ENCODE measurements around the gene WNT10A.

The WNT10A gene

DNA sequence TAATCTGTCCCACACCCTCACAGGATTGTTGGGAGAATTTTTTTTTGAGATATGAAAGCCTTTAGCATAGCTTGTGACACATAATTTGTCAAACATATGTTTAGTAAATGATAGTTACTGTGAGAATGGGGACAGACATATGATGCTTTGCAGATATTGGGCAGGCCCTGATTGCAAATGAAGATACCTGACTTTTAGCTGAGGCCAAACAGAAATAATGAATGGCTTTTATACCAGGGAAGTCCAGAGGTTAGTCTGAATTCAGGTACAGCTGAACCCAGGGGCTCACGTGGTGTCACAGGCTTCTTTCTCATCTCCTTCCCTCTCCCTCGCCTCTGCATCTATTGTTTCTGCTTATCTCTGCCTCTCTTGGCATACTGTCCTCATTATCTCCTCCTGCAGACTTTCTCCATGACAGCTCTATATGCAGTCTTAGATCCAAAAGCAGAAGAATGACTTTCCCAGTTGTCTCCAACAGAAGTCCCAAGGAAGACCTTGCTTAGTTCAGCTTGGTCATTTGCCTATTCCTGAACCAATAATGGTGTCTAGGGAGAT lies 4.9 kb upstream of the WNT10A start:
- WGBS (ENCODE audit: extremely low coverage, insufficient coverage, insufficient read length): no CpG with 5 or more reads among the region's 2 CpGs
- H3K4me2 ChIP-seq (ENCODE audit: low read length): no peak overlapping the region
- H4K91ac ChIP-seq (ENCODE audit: low read depth, low read length): no peak overlapping the region
- H3K14ac ChIP-seq (ENCODE audit: low read length): no peak overlapping the region
- H2AK5ac ChIP-seq (ENCODE audit: low read length): no peak overlapping the region
- H3K79me1 ChIP-seq (ENCODE audit: low read length): no peaks in the 10 kb centered on the region
- H3K27me3 ChIP-seq (ENCODE audit: insufficient read depth, low read length): peaks cover 15% of the 10 kb centered on the region
- no peak overlapping the region for H3K23ac ChIP-seq (ENCODE audit: low read length)
- H4K12ac ChIP-seq (ENCODE audit: low read depth, low read length): no peak overlapping the region
- H3K4ac ChIP-seq (ENCODE audit: low read depth, low read length): no peak overlapping the region
- peaks cover 38 to 39% of the 10 kb centered on the region in 2 experiments for H3K4me1 ChIP-seq (ENCODE audit: control insufficient read depth in 1 of 2, insufficient read depth in 2 of 2, low read length in 2 of 2)
- no peaks in the 10 kb centered on the region for H3K79me2 ChIP-seq (ENCODE audit: control insufficient read depth, insufficient read depth, low read length, poor library complexity)
- no peak overlapping the region for H3K27ac ChIP-seq (ENCODE audit: low read depth, low read length)
- H2AFZ ChIP-seq (ENCODE audit: insufficient read depth, low read length, poor library complexity): no peak overlapping the region
- no peak overlapping the region for H2BK12ac ChIP-seq (ENCODE audit: low read length)
- H3K9me3 ChIP-seq (ENCODE audit: insufficient read depth, low read depth, low read length): peaks cover 6% of the 10 kb centered on the region
- no peak overlapping the region for H3K4me3 ChIP-seq (ENCODE audit: low read depth, low read length)
- DNase-seq: no peak
- no peak overlapping the region for H2BK120ac ChIP-seq (ENCODE audit: insufficient read depth, low read length, poor library complexity)
- no peak overlapping the region for H3K18ac ChIP-seq (ENCODE audit: low read length)
- H3K36me3 ChIP-seq (ENCODE audit: control insufficient read depth in 1 of 2, insufficient read depth in 2 of 2, low read length in 2 of 2): peaks cover 18 to 19% of the 10 kb centered on the region in 2 experiments
- no peak overlapping the region for H2BK5ac ChIP-seq (ENCODE audit: low read depth, low read length, poor library complexity)
- H3K9ac ChIP-seq (ENCODE audit: low read length): no peak overlapping the region
- H4K8ac ChIP-seq (ENCODE audit: low read depth, low read length): no peak overlapping the region

DNA sequence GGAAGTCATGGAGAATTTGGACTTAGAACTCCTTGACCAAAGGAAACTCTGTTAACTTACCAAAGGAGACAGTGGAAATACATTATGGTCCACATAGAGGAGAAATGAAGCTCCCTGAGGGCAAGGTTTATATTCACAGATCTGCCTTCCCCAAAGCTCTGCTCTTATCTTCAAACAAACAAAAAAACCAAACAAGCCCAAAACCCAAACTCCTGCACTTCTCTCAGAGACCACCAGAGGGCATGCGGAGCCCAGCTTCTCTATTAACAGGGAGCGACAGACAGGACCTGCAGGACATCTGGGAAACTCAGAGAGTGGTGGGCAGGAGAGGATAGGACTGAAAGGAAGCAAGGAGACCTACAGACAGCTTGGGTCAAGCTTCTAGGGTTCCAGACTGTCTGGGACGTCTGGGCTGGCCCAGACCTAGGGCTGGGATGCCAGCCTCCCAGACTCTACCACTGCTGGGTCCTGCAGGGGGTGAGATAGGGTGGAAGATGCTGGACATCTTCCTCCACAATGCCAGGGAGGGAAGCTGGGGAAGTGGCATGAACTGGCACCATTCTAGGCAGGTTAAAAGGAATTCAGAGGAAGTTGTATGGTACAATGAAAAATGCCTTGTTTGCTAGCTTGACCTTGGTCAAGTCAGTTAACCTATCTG lies 4.0 kb upstream of the WNT10A start:
- Histone ChIP-seq H4K12ac (ENCODE audit: low read depth, low read length) (no peak overlapping the region), H4K8ac (ENCODE audit: low read depth, low read length) (no peak overlapping the region), H3K23ac (ENCODE audit: low read length) (no peak overlapping the region), H3K4me3 (ENCODE audit: low read depth, low read length) (no peak overlapping the region), H2AK5ac (ENCODE audit: low read length) (no peak overlapping the region), H2BK12ac (ENCODE audit: low read length) (no peak overlapping the region), H3K27ac (ENCODE audit: low read depth, low read length) (no peak overlapping the region), H2BK5ac (ENCODE audit: low read depth, low read length, poor library complexity) (no peak overlapping the region), H3K79me1 (ENCODE audit: low read length) (no peaks in the 10 kb centered on the region), H3K79me2 (ENCODE audit: control insufficient read depth, insufficient read depth, low read length, poor library complexity) (no peaks in the 10 kb centered on the region), H2AFZ (ENCODE audit: insufficient read depth, low read length, poor library complexity) (no peak overlapping the region), H3K14ac (ENCODE audit: low read length) (no peak overlapping the region), H4K91ac (ENCODE audit: low read depth, low read length) (no peak overlapping the region), H3K9me3 (ENCODE audit: insufficient read depth, low read depth, low read length) (peaks cover 9% of the 10 kb centered on the region), H3K9ac (ENCODE audit: low read length) (no peak overlapping the region), H2BK120ac (ENCODE audit: insufficient read depth, low read length, poor library complexity) (no peak overlapping the region), H3K4ac (ENCODE audit: low read depth, low read length) (no peak overlapping the region), H3K4me1 (ENCODE audit: control insufficient read depth in 1 of 2, insufficient read depth in 2 of 2, low read length in 2 of 2) (peaks cover 36 to 37% of the 10 kb centered on the region in 2 experiments), H3K18ac (ENCODE audit: low read length) (no peak overlapping the region), H3K36me3 (ENCODE audit: control insufficient read depth in 1 of 2, insufficient read depth in 2 of 2, low read length in 2 of 2) (peaks cover 14 to 16% of the 10 kb centered on the region in 2 experiments), H3K27me3 (ENCODE audit: insufficient read depth, low read length) (peaks cover 24% of the 10 kb centered on the region), H3K4me2 (ENCODE audit: low read length) (no peak overlapping the region)
- DNase-seq: peak; percentile 64 to 87
- WGBS (ENCODE audit: extremely low coverage, insufficient coverage, insufficient read length): no CpG with 5 or more reads among the region's 3 CpGs

DNA sequence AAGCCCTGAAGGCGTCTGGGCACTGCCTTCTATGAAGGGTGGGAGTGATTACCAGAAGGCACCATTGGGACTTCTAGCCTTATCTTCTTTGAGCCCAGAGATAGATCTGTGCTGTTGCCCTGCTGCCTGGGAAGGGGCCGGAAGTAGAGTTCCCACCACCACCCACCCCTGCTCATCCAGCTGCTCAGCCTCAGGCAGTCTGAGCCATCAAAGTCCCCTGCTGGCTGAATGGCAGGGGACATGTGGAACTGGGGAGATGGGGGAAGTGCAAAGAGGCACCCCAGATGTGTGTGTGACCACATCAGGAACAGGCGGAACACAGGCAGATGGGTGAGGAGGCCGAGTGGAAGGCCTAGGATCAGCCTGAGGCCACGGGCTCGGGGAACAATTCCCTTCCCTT lies 3.3 kb upstream of the WNT10A start:
- Histone ChIP-seq H3K79me1 (ENCODE audit: low read length) (no peaks in the 10 kb centered on the region), H2BK5ac (ENCODE audit: low read depth, low read length, poor library complexity) (no peak overlapping the region), H3K4me2 (ENCODE audit: low read length) (no peak overlapping the region), H4K12ac (ENCODE audit: low read depth, low read length) (no peak overlapping the region), H3K4ac (ENCODE audit: low read depth, low read length) (no peak overlapping the region), H4K8ac (ENCODE audit: low read depth, low read length) (no peak overlapping the region), H2BK120ac (ENCODE audit: insufficient read depth, low read length, poor library complexity) (no peak overlapping the region), H3K79me2 (ENCODE audit: control insufficient read depth, insufficient read depth, low read length, poor library complexity) (no peaks in the 10 kb centered on the region), H3K4me3 (ENCODE audit: low read depth, low read length) (no peak overlapping the region), H2BK12ac (ENCODE audit: low read length) (no peak overlapping the region), H3K27ac (ENCODE audit: low read depth, low read length) (no peak overlapping the region), H3K18ac (ENCODE audit: low read length) (no peak overlapping the region), H3K36me3 (ENCODE audit: control insufficient read depth in 1 of 2, insufficient read depth in 2 of 2, low read length in 2 of 2) (peaks cover 12 to 13% of the 10 kb centered on the region in 2 experiments), H3K27me3 (ENCODE audit: insufficient read depth, low read length) (peaks cover 31% of the 10 kb centered on the region), H4K91ac (ENCODE audit: low read depth, low read length) (peak overlapping the region; percentile 4), H3K9ac (ENCODE audit: low read length) (no peak overlapping the region), H2AFZ (ENCODE audit: insufficient read depth, low read length, poor library complexity) (no peak overlapping the region), H3K4me1 (ENCODE audit: control insufficient read depth in 1 of 2, insufficient read depth in 2 of 2, low read length in 2 of 2) (peaks cover 31 to 32% of the 10 kb centered on the region in 2 experiments), H3K23ac (ENCODE audit: low read length) (no peak overlapping the region), H2AK5ac (ENCODE audit: low read length) (peak overlapping the region; percentile 18), H3K9me3 (ENCODE audit: insufficient read depth, low read depth, low read length) (peaks cover 9% of the 10 kb centered on the region), H3K14ac (ENCODE audit: low read length) (no peak overlapping the region)
- DNase-seq: no peak
- WGBS (ENCODE audit: extremely low coverage, insufficient coverage, insufficient read length): no CpG with 5 or more reads among the region's 6 CpGs

DNA sequence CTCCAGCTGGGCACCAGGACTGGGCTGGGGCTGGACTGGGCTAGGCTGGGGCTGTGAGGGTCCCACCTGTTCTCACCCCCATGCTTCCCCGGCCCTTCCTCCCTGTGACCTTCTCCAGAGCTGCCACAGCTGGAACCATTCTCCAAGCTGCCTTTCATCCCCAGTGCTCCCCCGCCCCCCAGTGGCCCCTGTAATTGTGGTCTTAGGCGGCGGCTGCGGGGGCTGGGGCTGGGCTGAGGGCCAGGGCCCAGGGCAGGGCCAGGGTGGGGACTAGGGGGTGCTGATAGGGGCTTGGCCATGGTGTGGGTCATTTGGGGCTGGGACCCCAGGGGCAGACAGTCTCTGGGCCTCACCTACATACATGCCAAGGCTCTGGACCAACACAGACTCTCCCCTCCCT lies 2.8 kb upstream of the WNT10A start:
- H2AFZ ChIP-seq (ENCODE audit: insufficient read depth, low read length, poor library complexity): no peak overlapping the region
- H3K79me1 ChIP-seq (ENCODE audit: low read length): no peaks in the 10 kb centered on the region
- H3K18ac ChIP-seq (ENCODE audit: low read length): no peak overlapping the region
- no peak overlapping the region for H3K14ac ChIP-seq (ENCODE audit: low read length)
- no peak overlapping the region for H3K4me2 ChIP-seq (ENCODE audit: low read length)
- no CpG with 5 or more reads among the region's 5 CpGs for WGBS (ENCODE audit: extremely low coverage, insufficient coverage, insufficient read length)
- H3K4me3 ChIP-seq (ENCODE audit: low read depth, low read length): no peak overlapping the region
- no peak overlapping the region for H2BK5ac ChIP-seq (ENCODE audit: low read depth, low read length, poor library complexity)
- no peak overlapping the region for H3K27ac ChIP-seq (ENCODE audit: low read depth, low read length)
- no peak overlapping the region for H2BK120ac ChIP-seq (ENCODE audit: insufficient read depth, low read length, poor library complexity)
- peaks cover 36% of the 10 kb centered on the region for H3K27me3 ChIP-seq (ENCODE audit: insufficient read depth, low read length)
- no peak overlapping the region for H3K4ac ChIP-seq (ENCODE audit: low read depth, low read length)
- no peaks in the 10 kb centered on the region for H3K79me2 ChIP-seq (ENCODE audit: control insufficient read depth, insufficient read depth, low read length, poor library complexity)
- peak overlapping the region; percentile 4 for H4K91ac ChIP-seq (ENCODE audit: low read depth, low read length)
- H2AK5ac ChIP-seq (ENCODE audit: low read length): no peak overlapping the region
- no peak overlapping the region for H3K23ac ChIP-seq (ENCODE audit: low read length)
- no peak overlapping the region for H4K8ac ChIP-seq (ENCODE audit: low read depth, low read length)
- H3K4me1 ChIP-seq (ENCODE audit: control insufficient read depth in 1 of 2, insufficient read depth in 2 of 2, low read length in 2 of 2): peaks cover 25 to 26% of the 10 kb centered on the region in 2 experiments
- no peak overlapping the region for H2BK12ac ChIP-seq (ENCODE audit: low read length)
- H4K12ac ChIP-seq (ENCODE audit: low read depth, low read length): no peak overlapping the region
- H3K9me3 ChIP-seq (ENCODE audit: insufficient read depth, low read depth, low read length): peaks cover 9% of the 10 kb centered on the region
- H3K36me3 ChIP-seq (ENCODE audit: control insufficient read depth in 1 of 2, insufficient read depth in 2 of 2, low read length in 2 of 2): peaks cover 12 to 13% of the 10 kb centered on the region in 2 experiments
- no peak for DNase-seq
- H3K9ac ChIP-seq (ENCODE audit: low read length): no peak overlapping the region

Measured in trophoblast cell (in vitro differentiated cells and primary cell).